Activated T-cell treated with anti-CD3 and anti-CD28 coated beads, Interleukin-2, amount 50 U/mL, for 24 hours (primary cell): ENCODE measurements around the gene CSRP1.

Experiments
- DNase-seq: peaks from one replicate; pipeline ENCODE4 v3.0.0-alpha.2; 2020
- H3K27ac Mint-ChIP-seq: 2 replicates; pipeline ENCODE4 v1.8.0; 2020; ENCODE audit warnings: mild to moderate bottlenecking, mixed read lengths
- H3K27me3 Mint-ChIP-seq: 2 replicates; pipeline ENCODE4 v1.8.0; 2020; ENCODE audit warnings: mixed read lengths
- H3K36me3 Mint-ChIP-seq: 2 replicates; pipeline ENCODE4 v1.8.0; 2020; ENCODE audit warnings: low read depth, mixed read lengths
- H3K4me1 Mint-ChIP-seq: 2 replicates; pipeline ENCODE4 v1.8.0; 2020; ENCODE audit warnings: low read depth, mixed read lengths
- H3K4me3 Mint-ChIP-seq: 2 replicates; pipeline ENCODE4 v1.8.0; 2020; ENCODE audit warnings: mild to moderate bottlenecking, moderate library complexity, mixed read lengths
- H3K9me3 Mint-ChIP-seq: 2 replicates; pipeline ENCODE4 v1.8.0; 2020; ENCODE audit warnings: mixed read lengths

The CSRP1 gene

GRCh38 chr1:201433609-201434008, 73.3 kb downstream of the CSRP1 start:
- no peak overlapping the region for H3K27ac Mint-ChIP-seq
- H3K9me3 Mint-ChIP-seq = no peaks in the 10 kb centered on the region
- H3K4me1 Mint-ChIP-seq = peaks cover 6% of the 10 kb centered on the region
- no peaks in the 10 kb centered on the region for H3K36me3 Mint-ChIP-seq
- no peak for DNase-seq
- H3K27me3 Mint-ChIP-seq = peaks cover 22% of the 10 kb centered on the region
- H3K4me3 Mint-ChIP-seq = no peak overlapping the region
